Gastroesophageal sphincter (tissue), 3 donors: ENCODE data around the gene EXD2.

Experiments
- POLR2A ChIP-seq, 2 donors: fragments of 450-650 bp; IDR thresholded peaks; one replicate each; pipeline ENCODE4 v1.6.1; 2017; ENCODE audit warnings: antibody characterized with exemption in 2 of 2, mild to moderate bottlenecking in 2 of 2, moderate library complexity in 1 of 2
- POLR2AphosphoS5 ChIP-seq: sonication (generic); formaldehyde crosslinking; IDR thresholded peaks from one replicate; pipeline ENCODE4 v1.6.1; 2017; ENCODE audit warnings: antibody characterized with exemption
- TF ChIP-seq, protein P1 (sequence below), 4 experiments: fragments of 200-600 bp in 2 of 4; fragments of 450-650 bp in 2 of 4; sonication (generic) in 1 of 4; IDR thresholded peaks; one replicate each; pipeline ENCODE4 v1.5.1; 2017 to 2019; ENCODE audit warnings: antibody characterized with exemption in 4 of 4, mild to moderate bottlenecking in 2 of 4, moderate library complexity in 2 of 4

DNA sequence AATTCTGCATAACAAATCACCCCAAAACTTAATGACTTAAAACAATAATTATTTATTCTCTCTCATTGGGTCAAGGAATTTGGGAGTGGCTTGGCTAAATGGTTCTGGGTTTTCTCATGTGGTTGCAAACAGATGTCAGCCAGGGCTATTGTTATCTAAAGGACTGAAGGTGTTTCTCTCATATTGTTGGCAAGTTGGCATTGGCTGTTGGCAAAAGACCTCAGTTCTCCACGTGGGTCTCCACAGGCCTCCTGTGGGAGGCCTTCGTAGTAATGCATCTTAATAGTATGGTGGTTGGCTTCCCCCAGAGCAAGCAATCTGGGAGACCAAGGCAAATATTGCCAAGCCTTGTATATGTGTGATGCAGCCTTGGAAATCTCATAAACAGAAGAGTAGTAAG is 83.0 kb downstream of the EXD2 start:
- no peak for TF ChIP-seq POLR2AphosphoS5
- TF ChIP-seq, protein P1, sequence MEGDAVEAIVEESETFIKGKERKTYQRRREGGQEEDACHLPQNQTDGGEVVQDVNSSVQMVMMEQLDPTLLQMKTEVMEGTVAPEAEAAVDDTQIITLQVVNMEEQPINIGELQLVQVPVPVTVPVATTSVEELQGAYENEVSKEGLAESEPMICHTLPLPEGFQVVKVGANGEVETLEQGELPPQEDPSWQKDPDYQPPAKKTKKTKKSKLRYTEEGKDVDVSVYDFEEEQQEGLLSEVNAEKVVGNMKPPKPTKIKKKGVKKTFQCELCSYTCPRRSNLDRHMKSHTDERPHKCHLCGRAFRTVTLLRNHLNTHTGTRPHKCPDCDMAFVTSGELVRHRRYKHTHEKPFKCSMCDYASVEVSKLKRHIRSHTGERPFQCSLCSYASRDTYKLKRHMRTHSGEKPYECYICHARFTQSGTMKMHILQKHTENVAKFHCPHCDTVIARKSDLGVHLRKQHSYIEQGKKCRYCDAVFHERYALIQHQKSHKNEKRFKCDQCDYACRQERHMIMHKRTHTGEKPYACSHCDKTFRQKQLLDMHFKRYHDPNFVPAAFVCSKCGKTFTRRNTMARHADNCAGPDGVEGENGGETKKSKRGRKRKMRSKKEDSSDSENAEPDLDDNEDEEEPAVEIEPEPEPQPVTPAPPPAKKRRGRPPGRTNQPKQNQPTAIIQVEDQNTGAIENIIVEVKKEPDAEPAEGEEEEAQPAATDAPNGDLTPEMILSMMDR (IDR thresholded peaks at IDR 0.05) = no peak
- TF ChIP-seq POLR2A (IDR thresholded peaks at IDR 0.05) = no peak
